ENCODE measurements around the gene LIX1L.

The LIX1L gene

DNA sequence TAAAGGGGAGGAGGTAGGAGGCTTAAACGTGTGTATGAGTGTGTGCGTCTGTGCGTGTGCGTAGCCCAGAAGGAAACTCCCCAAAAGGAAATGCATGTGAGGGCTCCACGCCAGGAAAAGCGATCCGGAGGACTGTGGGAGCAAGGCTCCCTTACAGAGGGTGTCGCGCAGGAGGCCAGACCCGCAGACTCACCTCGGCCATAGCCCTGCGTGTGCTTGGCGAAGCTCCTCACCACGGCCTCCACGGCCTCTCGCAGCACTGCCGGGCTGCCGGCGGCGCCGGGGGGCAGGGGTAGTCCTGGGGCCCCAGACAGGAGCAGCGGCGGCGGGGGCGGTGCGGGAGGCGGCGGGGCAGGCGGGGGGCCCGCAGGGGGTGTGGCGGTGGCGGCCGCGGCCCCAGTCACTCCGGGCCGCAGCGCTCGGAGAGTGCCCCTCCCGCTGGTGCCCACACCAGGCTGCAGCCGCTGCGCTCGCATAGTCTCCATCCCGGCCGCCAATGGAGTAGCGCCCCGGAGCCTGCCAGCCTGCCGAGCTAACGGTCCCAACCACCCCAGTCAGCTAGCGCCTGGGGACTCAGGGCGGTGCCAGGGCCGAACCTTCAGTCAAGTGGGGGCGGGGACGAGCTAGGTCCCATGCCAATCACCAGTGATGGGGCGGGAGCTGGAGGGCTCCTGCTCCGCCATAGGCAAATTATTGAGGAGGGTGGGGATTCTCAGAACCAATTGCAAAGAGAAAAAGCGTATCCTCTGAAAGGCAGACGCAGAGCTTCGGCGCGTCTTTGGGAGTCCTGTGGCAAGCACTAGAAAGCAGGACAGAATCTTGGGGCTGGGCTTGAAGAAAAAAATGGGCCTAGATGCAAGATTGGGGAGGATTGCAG, at the start of gene LIX1L:
LIX1L (minus strand) TSS at position 575 of the 877 bp plus-strand sequence; CDS start at position 485, 90 bp downstream.
- peak; percentile 96 for DNase-seq

GRCh38 chr1:146001709-146002108, 43.9 kb upstream of the LIX1L start:
- no peak for DNase-seq

DNA sequence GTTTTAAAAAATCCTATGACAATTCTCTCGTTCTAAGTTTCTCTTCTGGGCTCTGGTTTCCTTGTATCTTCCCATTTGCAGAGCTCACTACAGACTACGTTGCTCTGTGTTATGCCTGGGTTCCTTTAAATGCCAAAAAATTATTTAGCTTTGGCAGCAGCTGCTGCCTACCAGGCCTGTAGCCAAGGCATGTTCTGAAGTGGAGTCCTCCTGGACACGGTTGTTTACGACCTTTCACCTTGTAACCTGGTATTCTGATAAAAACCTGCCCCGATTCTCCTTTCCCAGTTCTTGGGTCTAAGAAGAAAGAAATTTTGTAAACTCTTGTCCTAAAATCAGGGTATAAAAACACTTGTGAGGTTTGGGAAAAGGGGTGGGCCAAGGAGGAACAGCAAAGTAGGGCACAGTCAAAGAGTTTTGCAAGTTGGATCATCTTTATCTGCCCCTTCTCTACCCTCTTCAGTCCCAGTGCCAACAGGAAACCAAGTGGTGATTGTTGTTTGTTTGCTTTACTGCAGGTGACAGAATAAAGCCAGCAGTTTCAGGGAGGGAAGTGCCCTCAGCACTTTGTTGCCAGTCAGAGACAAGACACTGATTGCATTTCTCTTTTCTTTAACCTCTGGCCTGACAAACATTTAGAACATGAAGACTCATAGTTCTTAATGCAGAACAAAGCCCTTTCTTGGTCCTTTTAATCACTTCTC, 41.7 kb upstream of the LIX1L start:
- DNase-seq = peak; percentile 69

- DNase-seq = no peak
These were observed 39.9 kb upstream of the LIX1L start for GRCh38 chr1:145997718-145998023.

DNA sequence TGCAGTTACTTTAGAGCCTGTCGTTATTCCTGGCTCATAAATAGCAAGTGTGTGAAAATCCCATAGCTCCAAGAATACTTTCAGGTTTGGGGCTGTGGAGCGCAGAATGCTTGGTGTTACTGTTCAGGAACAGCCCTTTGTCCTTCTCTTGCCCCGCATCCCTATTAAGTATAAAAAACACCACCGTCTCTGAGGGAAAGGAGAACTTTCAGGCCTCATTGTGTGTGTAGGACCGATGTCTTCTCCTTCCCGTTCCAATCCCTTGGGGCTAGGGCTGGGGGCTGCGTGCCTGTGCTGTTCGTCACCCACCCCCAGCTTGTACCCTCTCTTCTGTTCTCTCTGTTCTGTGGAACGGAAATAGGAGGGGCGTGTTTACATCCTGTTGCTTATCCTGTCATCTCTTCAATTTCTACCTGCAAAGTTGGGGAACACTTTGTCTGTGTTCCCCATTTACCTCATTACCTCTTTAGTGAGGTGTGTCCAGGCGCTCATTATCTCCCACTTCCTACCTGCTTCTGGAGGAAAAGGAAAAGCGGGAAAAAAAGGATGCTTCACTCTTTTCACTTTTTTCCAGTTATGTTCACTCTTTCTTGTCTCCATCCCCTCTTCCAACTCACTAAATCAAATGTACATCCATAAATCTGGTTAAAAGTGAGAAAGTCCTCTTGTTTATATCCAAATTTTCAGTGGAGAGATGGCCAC, 39.4 kb upstream of the LIX1L start:
- no peak for DNase-seq

GRCh38 chr1:145996433-145997015, 38.7 kb upstream of the LIX1L start, which contains the start of gene TXNIP:
Gene TXNIP, minus strand, starts transcription at chr1:145996579. Its CDS starts 313 bp downstream, at chr1:145996266.
- DNase-seq = peak; percentile 99

DNA sequence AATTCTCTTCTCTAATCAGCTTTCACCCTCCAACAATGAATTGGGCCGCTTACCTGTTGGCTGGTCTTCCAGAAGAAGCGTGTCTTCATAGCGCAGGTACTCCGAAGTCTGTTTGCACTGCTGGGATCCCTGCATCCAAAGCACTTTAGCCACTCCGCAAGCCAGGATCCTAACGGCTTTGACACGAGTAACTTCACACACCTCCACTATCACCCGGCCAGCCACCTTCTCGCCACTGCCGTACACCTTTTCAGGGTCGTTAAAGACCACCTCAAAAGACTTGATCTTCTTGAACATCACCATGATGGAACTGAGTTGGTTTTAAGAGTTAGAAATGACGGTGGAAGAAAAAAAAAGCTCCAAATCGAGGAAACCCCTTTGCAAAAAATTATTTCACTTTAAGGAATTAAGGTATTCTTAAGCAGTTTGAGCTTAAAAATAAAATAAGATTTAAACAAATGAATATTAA, 38.2 kb upstream of the LIX1L start:
- DNase-seq = no peak

DNA sequence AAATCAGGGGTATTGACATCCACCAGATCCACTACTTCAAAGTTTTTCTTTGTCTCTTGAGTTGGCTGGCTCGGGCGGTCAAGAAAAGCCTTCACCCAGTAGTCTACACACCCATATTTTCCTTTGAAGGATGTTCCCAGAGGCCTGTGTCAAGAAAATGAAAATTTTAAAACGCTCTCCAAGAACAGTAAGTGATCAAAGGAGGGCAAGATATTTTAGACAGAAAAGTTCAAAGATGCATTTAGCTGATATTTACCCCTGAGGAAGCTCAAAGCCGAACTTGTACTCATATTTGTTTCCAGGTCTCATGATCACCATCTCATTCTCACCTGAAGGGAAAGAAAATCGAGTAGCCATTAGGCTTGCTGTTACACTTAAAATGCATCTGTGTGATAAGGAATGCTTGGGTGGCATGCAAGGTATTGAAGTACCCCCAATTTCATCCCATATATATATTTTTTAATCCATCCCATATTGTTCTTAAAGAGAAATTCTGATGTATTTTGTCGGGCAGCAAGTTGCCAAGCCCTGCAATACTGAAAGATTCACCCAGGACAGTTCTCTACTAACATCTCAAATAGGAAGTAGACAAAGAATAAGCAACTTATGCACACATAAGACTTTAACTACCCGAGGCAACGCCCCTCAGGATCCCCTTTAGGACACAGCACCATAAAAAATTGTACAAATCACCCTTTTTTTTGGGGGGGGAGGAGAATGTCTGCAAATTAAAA, 37.5 kb upstream of the LIX1L start:
- no peak for DNase-seq

GRCh38 chr1:145994391-145995120, 36.7 kb upstream of the LIX1L start:
- no peak for DNase-seq

- no peak for DNase-seq
These were observed 36.0 kb upstream of the LIX1L start for GRCh38 chr1:145993618-145994390.

- DNase-seq = no peak
These were observed 35.3 kb upstream of the LIX1L start for GRCh38 chr1:145992958-145993617.

- no peak for DNase-seq
These were observed 34.7 kb upstream of the LIX1L start for GRCh38 chr1:145992502-145992936.

- DNase-seq = no peak
These were observed 34.1 kb upstream of the LIX1L start for GRCh38 chr1:145991735-145992412.

GRCh38 chr1:145990249-145990855, 32.5 kb upstream of the LIX1L start:
- DNase-seq = no peak

DNA sequence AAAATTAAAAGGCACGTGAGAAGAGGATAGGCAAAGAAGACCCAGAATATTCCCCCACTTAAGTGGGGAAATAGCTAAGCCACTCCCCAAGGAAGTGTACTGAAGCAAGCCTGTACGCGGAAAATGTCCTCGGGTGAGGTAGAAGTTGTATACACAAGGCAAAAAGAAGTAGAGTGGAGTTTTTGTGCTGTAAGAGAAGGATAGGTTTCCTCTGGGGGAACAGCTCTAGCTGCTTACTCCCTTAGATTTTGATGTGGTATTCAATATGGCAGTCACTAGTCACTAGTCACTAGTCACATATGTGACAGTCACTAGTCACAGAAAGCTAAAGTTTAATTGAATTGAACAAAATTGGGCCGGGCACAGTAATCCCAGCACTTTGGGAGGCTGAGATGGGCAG, 31.0 kb upstream of the LIX1L start:
- DNase-seq = no peak

DNA sequence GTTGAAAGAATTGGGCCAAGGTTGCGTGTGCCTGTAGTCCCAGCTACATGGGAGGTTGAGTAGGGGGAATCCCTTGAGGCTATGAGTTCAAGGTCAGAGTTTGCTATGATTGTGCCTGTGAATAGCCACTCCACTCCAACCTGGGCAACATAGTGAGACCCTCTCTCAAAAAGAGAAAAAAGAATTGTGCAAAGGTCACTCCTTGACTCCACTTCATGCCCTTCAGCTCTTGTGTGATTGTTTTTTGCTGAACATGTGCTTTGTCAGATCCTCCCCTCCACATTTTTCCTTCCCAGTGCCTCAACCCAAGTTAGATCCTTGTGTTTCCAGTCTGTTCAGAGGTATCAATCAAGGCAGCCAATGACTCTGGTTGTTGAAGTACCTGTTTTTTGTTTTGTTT, 30.1 kb upstream of the LIX1L start:
- DNase-seq = no peak

GRCh38 chr1:145986551-145986950, 28.7 kb upstream of the LIX1L start:
- no peak for DNase-seq

GRCh38 chr1:145985502-145986439, 28.0 kb upstream of the LIX1L start:
- DNase-seq = no peak
